ENCODE measurements around the gene RER1. TPM values are rescaled to one million over a fixed set of nuclear protein-coding genes. Genes with fewer than 3 reads are reported as not detected.

Gene RER1
- total RNA-seq, 1 donor from 2014 or later, result 49.6 TPM

DNA sequence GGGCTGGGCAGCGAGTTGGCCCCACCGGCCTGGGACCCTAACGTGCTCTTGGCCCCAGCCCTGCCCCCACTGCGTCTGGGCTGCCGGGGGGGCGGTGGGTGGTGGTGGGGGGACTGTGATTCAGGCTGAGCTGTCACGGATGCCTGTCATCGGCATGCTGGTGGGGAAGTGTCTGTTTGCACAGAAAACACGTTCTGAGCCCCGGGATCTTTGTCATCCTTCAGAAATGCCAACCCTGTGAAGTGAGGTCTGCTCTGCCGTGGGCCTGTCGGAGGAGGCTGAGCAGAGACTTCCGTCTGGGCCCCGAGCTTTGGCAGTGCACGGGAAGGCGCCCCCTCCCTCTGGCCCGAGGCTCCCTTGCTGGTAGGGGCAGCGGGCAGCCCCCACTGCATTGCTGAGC lies 60.1 kb downstream of the RER1 start:
- Histone ChIP-seq H3K36me3 (no peaks in the 10 kb centered on the region), H3K4me3 (no peak overlapping the region), H3K4me1 (no peaks in the 10 kb centered on the region), H3K27me3 (no peaks in the 10 kb centered on the region), H3K27ac (no peak overlapping the region), H3K9me3 (no peaks in the 10 kb centered on the region)
- intact Hi-C loops (cut with DNase I), result no loop called here
- TF ChIP-seq POLR2AphosphoS5 (IDR thresholded peaks at IDR 0.05; ENCODE audit: insufficient read depth in 1 of 2, low read depth in 1 of 2), result no peak
- TF ChIP-seq, protein P1, sequence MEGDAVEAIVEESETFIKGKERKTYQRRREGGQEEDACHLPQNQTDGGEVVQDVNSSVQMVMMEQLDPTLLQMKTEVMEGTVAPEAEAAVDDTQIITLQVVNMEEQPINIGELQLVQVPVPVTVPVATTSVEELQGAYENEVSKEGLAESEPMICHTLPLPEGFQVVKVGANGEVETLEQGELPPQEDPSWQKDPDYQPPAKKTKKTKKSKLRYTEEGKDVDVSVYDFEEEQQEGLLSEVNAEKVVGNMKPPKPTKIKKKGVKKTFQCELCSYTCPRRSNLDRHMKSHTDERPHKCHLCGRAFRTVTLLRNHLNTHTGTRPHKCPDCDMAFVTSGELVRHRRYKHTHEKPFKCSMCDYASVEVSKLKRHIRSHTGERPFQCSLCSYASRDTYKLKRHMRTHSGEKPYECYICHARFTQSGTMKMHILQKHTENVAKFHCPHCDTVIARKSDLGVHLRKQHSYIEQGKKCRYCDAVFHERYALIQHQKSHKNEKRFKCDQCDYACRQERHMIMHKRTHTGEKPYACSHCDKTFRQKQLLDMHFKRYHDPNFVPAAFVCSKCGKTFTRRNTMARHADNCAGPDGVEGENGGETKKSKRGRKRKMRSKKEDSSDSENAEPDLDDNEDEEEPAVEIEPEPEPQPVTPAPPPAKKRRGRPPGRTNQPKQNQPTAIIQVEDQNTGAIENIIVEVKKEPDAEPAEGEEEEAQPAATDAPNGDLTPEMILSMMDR (IDR thresholded peaks at IDR 0.05), result no peak
- TF ChIP-seq POLR2A (IDR thresholded peaks at IDR 0.05), result no peak
- DNase-seq (ENCODE audit: extremely low spot score in 2 of 2), result no peak

DNA sequence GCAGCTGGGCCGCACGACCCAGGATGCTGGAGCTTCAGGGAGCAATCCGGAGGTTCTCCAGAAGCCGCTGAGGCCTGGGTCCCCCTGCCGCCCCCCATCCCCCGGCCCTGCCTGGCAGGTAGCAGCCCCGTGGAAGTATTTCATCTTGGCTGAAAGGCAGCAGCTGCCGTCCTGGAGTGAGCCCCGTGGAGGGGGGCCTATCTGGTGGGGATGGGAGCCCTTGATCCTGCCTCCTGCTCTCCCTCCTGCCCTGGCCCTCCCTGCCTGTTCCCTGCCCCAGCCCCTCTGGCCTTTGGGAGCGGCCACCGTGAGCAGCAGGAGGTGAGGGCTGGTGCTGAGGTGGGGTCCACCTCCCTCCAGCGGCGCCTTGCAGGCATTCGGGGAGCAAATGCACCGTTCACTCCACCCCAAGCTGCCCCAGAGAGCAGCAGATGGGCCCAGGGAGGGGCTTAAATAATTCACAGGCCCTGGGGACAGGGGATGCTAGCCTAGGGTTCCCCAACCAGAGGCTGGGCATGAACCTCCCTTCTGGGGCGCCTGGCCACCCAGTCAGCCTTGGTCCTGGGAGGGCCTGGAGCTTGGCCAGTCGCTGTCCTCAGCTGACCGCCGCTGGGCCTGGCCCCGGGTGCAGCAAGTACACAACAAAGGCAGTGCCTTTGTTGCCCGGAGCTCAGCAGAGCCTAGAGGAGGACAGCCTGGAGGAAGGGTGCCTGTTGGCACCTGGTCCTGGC lies 60.7 kb downstream of the RER1 start:
- Histone ChIP-seq H3K4me1 (no peaks in the 10 kb centered on the region), H3K4me3 (no peak overlapping the region), H3K27ac (no peak overlapping the region), H3K27me3 (no peaks in the 10 kb centered on the region), H3K9me3 (no peaks in the 10 kb centered on the region), H3K36me3 (no peaks in the 10 kb centered on the region)
- TF ChIP-seq POLR2AphosphoS5 (IDR thresholded peaks at IDR 0.05; ENCODE audit: insufficient read depth in 1 of 2, low read depth in 1 of 2) (no peak), POLR2A (IDR thresholded peaks at IDR 0.05) (no peak)
- TF ChIP-seq, protein P1 (IDR thresholded peaks at IDR 0.05), result no peak
- DNase-seq (ENCODE audit: extremely low spot score in 2 of 2), result no peak
- intact Hi-C loops (cut with DNase I), result no loop called here

DNA sequence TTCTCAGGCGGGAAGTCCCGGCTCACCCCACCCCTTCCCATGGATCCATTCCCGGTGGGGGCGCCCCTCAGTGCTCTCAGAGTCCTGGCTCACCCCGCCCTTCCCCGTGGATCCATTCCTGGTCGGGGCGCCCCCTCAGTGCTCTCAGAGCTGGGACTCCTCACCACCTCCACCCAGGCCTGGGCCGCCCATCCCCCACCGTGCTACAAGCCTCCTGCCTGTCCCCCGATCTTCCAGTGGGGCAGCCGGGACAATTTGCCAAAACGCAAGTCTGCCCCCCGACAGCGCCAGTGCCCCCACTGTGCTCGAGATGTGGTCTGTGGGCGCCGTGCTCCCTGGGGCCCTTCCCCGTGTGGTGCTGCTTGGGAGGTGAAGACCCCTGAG lies 61.3 kb downstream of the RER1 start:
- H3K4me3 ChIP-seq, result no peak overlapping the region
- H3K9me3 ChIP-seq, result no peaks in the 10 kb centered on the region
- TF ChIP-seq, protein P1 (IDR thresholded peaks at IDR 0.05), result no peak
- TF ChIP-seq POLR2AphosphoS5 (IDR thresholded peaks at IDR 0.05; ENCODE audit: insufficient read depth in 1 of 2, low read depth in 1 of 2) (no peak), POLR2A (IDR thresholded peaks at IDR 0.05) (no peak)
- no peak overlapping the region for H3K27ac ChIP-seq
- no peaks in the 10 kb centered on the region for H3K4me1 ChIP-seq
- intact Hi-C loops (cut with DNase I), result no loop called here
- no peak for DNase-seq (ENCODE audit: extremely low spot score in 2 of 2)
- H3K36me3 ChIP-seq, result no peaks in the 10 kb centered on the region
- no peaks in the 10 kb centered on the region for H3K27me3 ChIP-seq

DNA sequence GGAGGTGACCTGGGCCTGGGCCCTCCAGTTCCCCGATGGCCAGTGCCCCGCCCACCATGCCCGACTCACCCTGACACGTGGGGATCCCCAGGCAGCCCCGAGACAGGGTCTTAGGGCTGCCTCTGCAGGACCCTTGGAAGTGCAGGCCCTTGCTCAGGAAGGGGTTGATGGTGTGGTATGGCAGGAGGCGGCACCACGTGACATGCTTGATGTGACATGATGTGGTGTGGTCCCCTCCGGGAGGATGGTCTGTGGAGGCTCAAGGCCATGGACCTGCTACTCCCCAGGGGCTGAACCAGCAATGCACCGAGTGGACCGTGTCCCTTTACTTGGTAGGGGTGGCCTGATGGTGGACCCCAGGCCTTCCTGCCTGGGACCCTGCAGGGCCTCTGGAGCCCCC lies 62.6 kb downstream of the RER1 start:
- DNase-seq (ENCODE audit: extremely low spot score in 2 of 2), result no peak
- no peak for TF ChIP-seq POLR2AphosphoS5 (IDR thresholded peaks at IDR 0.05; ENCODE audit: insufficient read depth in 1 of 2, low read depth in 1 of 2)
- TF ChIP-seq POLR2A (IDR thresholded peaks at IDR 0.05), result no peak
- TF ChIP-seq, protein P1 (IDR thresholded peaks at IDR 0.05), result no peak
- no peaks in the 10 kb centered on the region for H3K36me3 ChIP-seq
- no peaks in the 10 kb centered on the region for H3K4me1 ChIP-seq
- no peaks in the 10 kb centered on the region for H3K27me3 ChIP-seq
- H3K9me3 ChIP-seq, result no peaks in the 10 kb centered on the region
- H3K4me3 ChIP-seq, result no peak overlapping the region
- no peak overlapping the region for H3K27ac ChIP-seq
- intact Hi-C loops (cut with DNase I), result no loop called here

Other genes with a start within 250 kb of the RER1 start
- gene FAAP20, start 197.1 kb upstream of the RER1 start, total RNA-seq, result 92.3 TPM
- gene SKI, start 163.5 kb upstream of the RER1 start, total RNA-seq, result 53.8 TPM
- gene MORN1, start 287 bp upstream of the RER1 start, total RNA-seq, result 11.8 TPM
- gene PEX10, start 20.7 kb downstream of the RER1 start, total RNA-seq, result 15.2 TPM
- 30.7 TPM for gene PLCH2, start 84.4 kb downstream of the RER1 start, total RNA-seq
- 39.5 TPM for gene PANK4, start 134.8 kb downstream of the RER1 start, total RNA-seq
- gene HES5, start 138.4 kb downstream of the RER1 start, total RNA-seq, result not detected
- gene TNFRSF14, start 164.5 kb downstream of the RER1 start, total RNA-seq, result 49.6 TPM
- gene PRXL2B, start 194.9 kb downstream of the RER1 start, total RNA-seq, result 16.2 TPM
- 4.4 TPM for gene MMEL1, start 241.2 kb downstream of the RER1 start, total RNA-seq

Data from vagina (tissue), 2 donors.